Activated gamma-delta T cell treated with Interleukin-2 at 50 U/mL for 16 hours (primary cell): ENCODE results near the gene DEPDC4.
"Not testable (repeated sequence)": the region's sequence is repeated elsewhere in the genome, so short reads cannot be mapped to it uniquely, and the experiment has no call there.

Experiments
- DNase-seq: peaks from one replicate; pipeline ENCODE4 v3.0.0-alpha.2; 2020

Gene DEPDC4

GRCh38 chr12:100266835-100267602, at the start of gene DEPDC4, which contains the start of gene SCYL2:
DEPDC4 (minus strand) TSS chr12:100267079; CDS start chr12:100267076, 3 bp downstream.
SCYL2 (plus strand) TSS chr12:100267177; CDS start chr12:100282971, 15,794 bp downstream.
- DNase-seq: peak; percentile 91

GRCh38 chr12:100311317-100311716, 44.4 kb upstream of the DEPDC4 start:
- DNase-seq: no peak

GRCh38 chr12:100308138-100308537, 41.3 kb upstream of the DEPDC4 start:
- not testable (repeated sequence) for DNase-seq

GRCh38 chr12:100304334-100304733, 37.5 kb upstream of the DEPDC4 start:
- not testable (repeated sequence) for DNase-seq

- DNase-seq: no peak
These were observed 37.0 kb upstream of the DEPDC4 start for GRCh38 chr12:100303831-100304230.

GRCh38 chr12:100302081-100302480, 35.2 kb upstream of the DEPDC4 start:
- no peak for DNase-seq

- no peak for DNase-seq
These were observed 29.1 kb upstream of the DEPDC4 start for GRCh38 chr12:100295764-100296555.

GRCh38 chr12:100294366-100294765, 27.5 kb upstream of the DEPDC4 start:
- DNase-seq: not testable (repeated sequence)

GRCh38 chr12:100293017-100293416, 26.1 kb upstream of the DEPDC4 start:
- DNase-seq: no peak

- no peak for DNase-seq
These were observed 23.1 kb upstream of the DEPDC4 start for GRCh38 chr12:100290016-100290415.

GRCh38 chr12:100289038-100289437, 22.2 kb upstream of the DEPDC4 start:
- no peak for DNase-seq

- not testable (repeated sequence) for DNase-seq
These were observed 17.7 kb upstream of the DEPDC4 start for GRCh38 chr12:100284556-100284955.

- DNase-seq: no peak
These were observed 12.8 kb upstream of the DEPDC4 start for GRCh38 chr12:100279607-100280244.

GRCh38 chr12:100279159-100279558, 12.3 kb upstream of the DEPDC4 start:
- DNase-seq: no peak

GRCh38 chr12:100274291-100274690, 7.4 kb upstream of the DEPDC4 start:
- DNase-seq: no peak

GRCh38 chr12:100273782-100274181, 6.9 kb upstream of the DEPDC4 start:
- no peak for DNase-seq

GRCh38 chr12:100268835-100269564, 2.1 kb upstream of the DEPDC4 start:
- no peak for DNase-seq

- no peak for DNase-seq
These were observed 863 bp upstream of the DEPDC4 start for GRCh38 chr12:100267603-100268281.

- peak; percentile 96 for DNase-seq
These were observed 369 bp downstream of the DEPDC4 start for GRCh38 chr12:100266585-100266834.

GRCh38 chr12:100265732-100266584, 921 bp downstream of the DEPDC4 start:
- DNase-seq: no peak

- DNase-seq: not testable (repeated sequence)
These were observed 1.8 kb downstream of the DEPDC4 start for GRCh38 chr12:100265107-100265506.
